ENCODE data around the gene ABCB4. TPM values are rescaled to one million over a fixed set of nuclear protein-coding genes. Genes with fewer than 3 reads are reported as not detected.

The ABCB4 gene
- total RNA-seq, 2 experiments from 2014 or later = 1.2 TPM; not detected in 1

DNA sequence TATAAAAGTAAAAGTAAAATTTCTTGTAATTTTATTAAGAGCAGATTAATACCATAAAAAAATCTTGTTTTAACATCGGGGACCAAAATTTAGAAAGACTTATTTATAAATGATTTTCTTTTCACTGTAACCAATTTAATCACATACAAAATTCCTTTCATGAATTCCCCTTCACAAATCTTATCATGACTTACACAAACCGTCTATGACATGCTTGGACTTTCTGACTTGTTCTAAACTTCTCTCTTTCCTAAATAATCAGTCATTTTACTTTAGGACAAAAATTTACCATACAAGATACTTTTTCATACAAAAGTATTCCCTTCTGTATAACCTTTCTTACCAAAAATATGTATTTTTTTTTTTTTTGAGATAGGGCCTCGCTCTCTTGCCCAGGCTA, 120.7 kb downstream of the ABCB4 start:
- peaks cover 28% of the 10 kb centered on the region for H3K9me3 ChIP-seq (ENCODE audit: low read length)
- ChIA-PET CTCF (ENCODE audit: unreplicated experiment) (no interaction called here), POLR2A (interaction anchor here (1.1 to 1.5 kb wide), 2 partner anchors 8 to 9 kb away, joined by 3 to 6 read pairs; partner anchors contain the start of gene CROT)
- peaks cover 74% of the 10 kb centered on the region for H3K36me3 ChIP-seq (ENCODE audit: insufficient read depth, low read length)
- H4K20me1 ChIP-seq (ENCODE audit: insufficient read depth, low read length) = no peaks in the 10 kb centered on the region
- DNase-seq (ENCODE audit: low spot score) = peak; percentile 69
- TF ChIP-seq EZH2phosphoT487 (IDR thresholded peaks at IDR 0.05; ENCODE audit: borderline replicate concordance, low read depth, low read length) = no peak
- no peak for TF ChIP-seq CTCF (conservative IDR thresholded peaks at IDR 0.05; ENCODE audit: low read length)
- no peak overlapping the region for H3K4me3 ChIP-seq (ENCODE audit: low read depth, low read length, poor library complexity, severe bottlenecking)
- no peaks in the 10 kb centered on the region for H3K79me2 ChIP-seq (ENCODE audit: insufficient read depth, low read depth, low read length)
- no TSS peak for BruUV-seq (replicated peaks)
- intact Hi-C loops (cut with micrococcal nuclease; ENCODE audit: unreplicated experiment) = no loop called here
- H2AFZ ChIP-seq (ENCODE audit: low read length) = no peak overlapping the region
- no peaks in the 10 kb centered on the region for H3K9me2 ChIP-seq (ENCODE audit: insufficient read depth, low read length)
- no peak overlapping the region for H3K4me2 ChIP-seq (ENCODE audit: low read length)
- no peak overlapping the region for H3K27ac ChIP-seq (ENCODE audit: low read depth, low read length, poor library complexity, severe bottlenecking)
- H3K4me1 ChIP-seq (ENCODE audit: insufficient read depth, low read length, poor library complexity, severe bottlenecking) = no peaks in the 10 kb centered on the region

Other genes with a start within 250 kb of the ABCB4 start
- gene CROT, start 130.0 kb downstream of the ABCB4 start, total RNA-seq (2014; rRNA removed; shearing (Covaris generic)) = 3.0 and 5.2 TPM in 2 replicates
- gene CROT, start 130.0 kb downstream of the ABCB4 start, total RNA-seq (2022) = 8.1 and 8.6 TPM in 2 replicates
- not detected in 2 replicates for gene ABCB1, start 125.2 kb upstream of the ABCB4 start, total RNA-seq (2014; rRNA removed; shearing (Covaris generic))
- gene ABCB1, start 125.2 kb upstream of the ABCB4 start, total RNA-seq (2022) = not detected in 2 replicates
- gene RUNDC3B, start 152.7 kb upstream of the ABCB4 start, total RNA-seq (2014; rRNA removed; shearing (Covaris generic)) = not detected in 2 replicates
- not detected in 2 replicates for gene RUNDC3B, start 152.7 kb upstream of the ABCB4 start, total RNA-seq (2022)